Muscle of back (tissue), 13 donors: ENCODE data around the gene FAM200A. TPM values are rescaled to one million over a fixed set of nuclear protein-coding genes. Genes with fewer than 3 reads are reported as not detected.
"Not testable (repeated sequence)": the region's sequence is repeated elsewhere in the genome, so short reads cannot be mapped to it uniquely, and the experiment has no call there.

Source experiments
- DNase-seq, 3 donors: peaks; one replicate each; pipeline versions ENCODE4 v3.0.0 to v3.0.0-alpha.2; 2013
- long read RNA-seq, 9 donors: transcript quantifications; one replicate each; lab custom pipeline, GENCODE V29; 2026
- polyA plus RNA-seq, 10 donors: library from polyadenylated mRNA; unstranded; fragments of 120-200 nt; gene quantifications; one replicate each; pipeline ENCODE4 v1.2.1, GENCODE V29; 2013; ENCODE audit not compliant: insufficient read length in 10 of 10

Gene FAM200A
- 10 to 100 TPM in 2 of 10 donors, 1 to 10 TPM in 8; 6.9 to 10.4 (median 9.6) TPM for polyA plus RNA-seq
- long read RNA-seq, donor 1, partial matches to known transcripts: 0 of 4 reads
- long read RNA-seq, donor 1, other reads (novel, unspliced or antisense): 0 of 4 reads
- long read RNA-seq, donor 2, partial matches to known transcripts: 0 of 2 reads
- long read RNA-seq, donor 2, other reads (novel, unspliced or antisense): 0 of 2 reads
- long read RNA-seq, donor 3: 0 reads
- long read RNA-seq, donor 4, partial matches to known transcripts: 0 of 1 reads
- long read RNA-seq, donor 4, other reads (novel, unspliced or antisense): 0 of 1 reads
- long read RNA-seq, donor 5, partial matches to known transcripts: 12 of 16 reads
- long read RNA-seq, donor 5, other reads (novel, unspliced or antisense): 0 of 16 reads
- long read RNA-seq, donor 6, partial matches to known transcripts: 0 of 3 reads
- long read RNA-seq, donor 6, other reads (novel, unspliced or antisense): 0 of 3 reads
- long read RNA-seq, donor 7, partial matches to known transcripts: 0 of 2 reads
- long read RNA-seq, donor 7, other reads (novel, unspliced or antisense): 0 of 2 reads
- long read RNA-seq, donor 8, partial matches to known transcripts: 0 of 3 reads
- long read RNA-seq, donor 8, other reads (novel, unspliced or antisense): 0 of 3 reads
- long read RNA-seq, donor 9, partial matches to known transcripts: 0 of 1 reads
- long read RNA-seq, donor 9, other reads (novel, unspliced or antisense): 0 of 1 reads

- DNase-seq: peak; percentile 94 to 98 (median 97)
These were observed at the start of gene FAM200A for GRCh38 chr7:99551767-99552463. TSS of gene FAM200A (minus strand) at chr7:99552114. CDS start at chr7:99548407, 3,707 bp downstream.

- DNase-seq: no peak
These were observed 47.9 kb upstream of the FAM200A start for GRCh38 chr7:99599836-99600235.

GRCh38 chr7:99597762-99598501 is 46.0 kb upstream of the FAM200A start, which contains the start of gene TMEM225B:
TSS of gene TMEM225B (plus strand) at chr7:99598267. CDS start at chr7:99604389, 6,122 bp downstream.
- no peak for DNase-seq

- no peak for DNase-seq
These were observed 44.6 kb upstream of the FAM200A start for GRCh38 chr7:99596408-99596955.

- no peak for DNase-seq
These were observed 43.2 kb upstream of the FAM200A start for GRCh38 chr7:99594948-99595745.

- no peak for DNase-seq
These were observed 37.0 kb upstream of the FAM200A start for GRCh38 chr7:99588868-99589267.

GRCh38 chr7:99580778-99581332 is 28.9 kb upstream of the FAM200A start:
- DNase-seq: not testable (repeated sequence)

GRCh38 chr7:99579956-99580777 is 28.3 kb upstream of the FAM200A start:
- peak; percentile 31 to 81 (median 42) for DNase-seq

- no peak for DNase-seq
These were observed 27.5 kb upstream of the FAM200A start for GRCh38 chr7:99579281-99579955.

GRCh38 chr7:99576251-99576650 is 24.3 kb upstream of the FAM200A start:
- no peak for DNase-seq

- DNase-seq: no peak
These were observed 21.3 kb upstream of the FAM200A start for GRCh38 chr7:99573257-99573656.

GRCh38 chr7:99571768-99572167 is 19.9 kb upstream of the FAM200A start:
- no peak for DNase-seq

GRCh38 chr7:99568770-99569169 is 16.9 kb upstream of the FAM200A start:
- not testable (repeated sequence) for DNase-seq

GRCh38 chr7:99563650-99564049 is 11.7 kb upstream of the FAM200A start:
- no peak for DNase-seq

GRCh38 chr7:99562832-99563231 is 10.9 kb upstream of the FAM200A start:
- peak in 1 of 3 donors; percentile 94 for DNase-seq

GRCh38 chr7:99562114-99562784 is 10.3 kb upstream of the FAM200A start:
- no peak for DNase-seq

GRCh38 chr7:99561737-99562051 is 9.8 kb upstream of the FAM200A start:
- DNase-seq: no peak
